ENCODE data around the gene UCP1.

UCP1 gene, protein sequence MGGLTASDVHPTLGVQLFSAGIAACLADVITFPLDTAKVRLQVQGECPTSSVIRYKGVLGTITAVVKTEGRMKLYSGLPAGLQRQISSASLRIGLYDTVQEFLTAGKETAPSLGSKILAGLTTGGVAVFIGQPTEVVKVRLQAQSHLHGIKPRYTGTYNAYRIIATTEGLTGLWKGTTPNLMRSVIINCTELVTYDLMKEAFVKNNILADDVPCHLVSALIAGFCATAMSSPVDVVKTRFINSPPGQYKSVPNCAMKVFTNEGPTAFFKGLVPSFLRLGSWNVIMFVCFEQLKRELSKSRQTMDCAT

DNA sequence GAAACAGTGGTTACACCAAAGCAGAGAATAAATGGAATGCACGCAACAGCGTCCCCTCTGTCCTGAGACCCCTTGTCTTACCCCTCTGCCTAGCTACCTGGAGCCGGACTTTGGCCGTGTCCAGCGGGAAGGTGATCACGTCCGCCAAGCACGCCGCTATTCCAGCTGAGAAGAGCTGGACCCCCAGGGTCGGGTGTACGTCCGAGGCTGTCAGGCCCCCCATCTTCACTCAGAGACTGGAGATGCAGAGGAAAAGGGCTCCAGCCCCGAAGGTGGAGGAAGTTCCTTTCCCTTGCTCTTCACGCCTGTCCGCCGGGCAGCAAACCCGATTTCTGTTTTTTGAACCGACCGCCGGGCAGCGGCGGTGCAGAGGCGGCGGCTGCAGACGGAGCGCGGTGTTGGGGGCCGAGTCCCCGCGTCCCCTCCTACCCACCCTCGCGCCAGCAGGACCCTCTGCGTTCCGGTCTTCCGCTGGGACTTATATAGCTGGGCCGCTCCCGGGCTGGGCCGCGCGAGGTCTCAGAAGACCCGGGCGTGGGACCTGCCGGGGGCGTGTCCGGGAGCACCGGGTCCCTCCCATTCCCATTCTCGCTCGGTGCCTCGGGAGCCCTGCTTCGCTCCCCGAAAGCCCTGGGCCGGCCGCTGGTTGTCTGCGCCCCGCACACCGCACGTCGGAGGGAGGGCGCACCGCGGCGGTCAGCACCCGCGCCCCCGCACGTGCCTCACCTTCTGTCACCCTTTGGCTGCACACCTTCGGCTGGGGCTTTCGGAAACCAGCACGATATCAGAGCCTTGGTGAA lies at the start of gene UCP1:
UCP1 (minus strand) TSS at position 455 of the 800 bp plus-strand sequence; CDS start at position 223, 232 bp downstream.
- TF ChIP-seq, protein P1, sequence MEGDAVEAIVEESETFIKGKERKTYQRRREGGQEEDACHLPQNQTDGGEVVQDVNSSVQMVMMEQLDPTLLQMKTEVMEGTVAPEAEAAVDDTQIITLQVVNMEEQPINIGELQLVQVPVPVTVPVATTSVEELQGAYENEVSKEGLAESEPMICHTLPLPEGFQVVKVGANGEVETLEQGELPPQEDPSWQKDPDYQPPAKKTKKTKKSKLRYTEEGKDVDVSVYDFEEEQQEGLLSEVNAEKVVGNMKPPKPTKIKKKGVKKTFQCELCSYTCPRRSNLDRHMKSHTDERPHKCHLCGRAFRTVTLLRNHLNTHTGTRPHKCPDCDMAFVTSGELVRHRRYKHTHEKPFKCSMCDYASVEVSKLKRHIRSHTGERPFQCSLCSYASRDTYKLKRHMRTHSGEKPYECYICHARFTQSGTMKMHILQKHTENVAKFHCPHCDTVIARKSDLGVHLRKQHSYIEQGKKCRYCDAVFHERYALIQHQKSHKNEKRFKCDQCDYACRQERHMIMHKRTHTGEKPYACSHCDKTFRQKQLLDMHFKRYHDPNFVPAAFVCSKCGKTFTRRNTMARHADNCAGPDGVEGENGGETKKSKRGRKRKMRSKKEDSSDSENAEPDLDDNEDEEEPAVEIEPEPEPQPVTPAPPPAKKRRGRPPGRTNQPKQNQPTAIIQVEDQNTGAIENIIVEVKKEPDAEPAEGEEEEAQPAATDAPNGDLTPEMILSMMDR (IDR thresholded peaks at IDR 0.05) = no peak

DNA sequence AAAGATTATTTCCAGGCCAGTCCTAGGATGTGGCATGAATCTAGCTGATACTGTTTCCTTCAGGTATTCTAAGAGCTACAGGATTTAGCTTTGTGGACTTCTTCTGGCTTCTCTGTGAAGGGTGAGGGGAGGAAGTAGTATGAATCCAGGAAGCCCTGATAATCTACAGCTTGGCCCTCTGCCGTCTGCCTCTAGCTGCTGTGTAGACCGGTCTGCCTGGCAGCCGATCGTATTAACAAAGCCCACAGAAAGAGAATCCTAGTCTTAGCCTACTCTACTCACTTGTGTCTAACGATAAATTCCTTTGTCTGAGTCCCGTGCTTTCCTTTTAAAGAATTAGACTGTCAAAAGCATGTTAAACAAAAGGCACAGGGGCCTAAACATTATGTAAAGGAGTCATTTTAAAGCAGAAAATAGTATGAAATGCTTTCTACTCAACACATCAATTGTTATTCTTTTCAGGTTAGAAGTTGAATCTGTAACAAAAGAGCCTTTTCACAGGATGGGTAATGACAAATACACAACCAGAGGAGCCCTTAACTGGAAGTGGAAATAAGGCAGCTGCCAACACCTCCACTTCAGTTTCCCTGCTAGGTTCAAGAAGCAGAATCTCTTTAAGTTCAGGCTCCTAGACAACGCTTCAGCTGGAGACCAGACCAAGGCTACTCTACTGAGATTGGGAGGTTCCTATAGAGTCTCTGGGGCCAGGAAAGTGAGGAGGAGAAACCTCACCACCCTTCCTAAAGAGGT lies 48.9 kb upstream of the UCP1 start:
- TF ChIP-seq, protein P1 (IDR thresholded peaks at IDR 0.05) = no peak

GRCh38 chr4:140615451-140615850 lies 46.7 kb upstream of the UCP1 start:
- TF ChIP-seq, protein P1 (IDR thresholded peaks at IDR 0.05) = no peak

DNA sequence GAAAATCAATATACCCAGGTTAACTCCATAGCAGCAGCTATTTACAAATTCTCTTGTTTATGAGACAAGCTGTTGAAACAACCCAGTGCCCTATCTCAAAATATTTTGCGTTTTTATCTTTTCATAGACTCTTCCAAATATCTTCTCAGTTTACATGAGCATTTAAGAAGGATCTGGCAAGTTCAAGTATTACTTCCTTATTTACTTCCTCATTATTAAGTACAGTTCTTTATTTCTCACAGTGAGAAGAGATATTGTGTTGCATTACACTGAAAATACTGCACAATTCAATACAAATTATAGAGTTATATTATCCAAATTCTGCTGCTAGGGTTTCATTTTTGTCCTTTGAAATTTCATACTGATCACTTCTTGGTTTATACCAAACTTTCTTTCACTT lies 43.6 kb upstream of the UCP1 start:
- TF ChIP-seq, protein P1 (IDR thresholded peaks at IDR 0.05) = no peak

DNA sequence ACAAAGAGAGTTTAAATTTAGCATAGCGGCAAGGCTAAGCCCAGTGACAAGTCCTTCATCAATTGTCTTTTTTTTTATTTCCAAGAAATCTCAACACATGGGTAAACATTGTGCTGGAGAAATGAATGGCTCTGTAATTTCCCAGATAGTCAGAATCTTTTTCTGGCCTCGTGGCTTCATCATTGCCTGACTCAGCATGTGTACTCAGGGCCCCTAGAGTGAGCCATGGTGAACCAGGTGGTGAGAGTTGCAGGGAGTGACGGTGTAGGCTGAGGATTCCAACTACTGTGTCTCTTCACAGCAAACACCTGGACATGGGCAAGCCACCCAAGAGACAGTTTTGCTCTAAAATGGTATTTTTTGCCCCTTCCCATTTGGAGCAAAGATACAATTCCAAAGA lies 43.1 kb upstream of the UCP1 start:
- TF ChIP-seq, protein P1 (IDR thresholded peaks at IDR 0.05) = no peak

DNA sequence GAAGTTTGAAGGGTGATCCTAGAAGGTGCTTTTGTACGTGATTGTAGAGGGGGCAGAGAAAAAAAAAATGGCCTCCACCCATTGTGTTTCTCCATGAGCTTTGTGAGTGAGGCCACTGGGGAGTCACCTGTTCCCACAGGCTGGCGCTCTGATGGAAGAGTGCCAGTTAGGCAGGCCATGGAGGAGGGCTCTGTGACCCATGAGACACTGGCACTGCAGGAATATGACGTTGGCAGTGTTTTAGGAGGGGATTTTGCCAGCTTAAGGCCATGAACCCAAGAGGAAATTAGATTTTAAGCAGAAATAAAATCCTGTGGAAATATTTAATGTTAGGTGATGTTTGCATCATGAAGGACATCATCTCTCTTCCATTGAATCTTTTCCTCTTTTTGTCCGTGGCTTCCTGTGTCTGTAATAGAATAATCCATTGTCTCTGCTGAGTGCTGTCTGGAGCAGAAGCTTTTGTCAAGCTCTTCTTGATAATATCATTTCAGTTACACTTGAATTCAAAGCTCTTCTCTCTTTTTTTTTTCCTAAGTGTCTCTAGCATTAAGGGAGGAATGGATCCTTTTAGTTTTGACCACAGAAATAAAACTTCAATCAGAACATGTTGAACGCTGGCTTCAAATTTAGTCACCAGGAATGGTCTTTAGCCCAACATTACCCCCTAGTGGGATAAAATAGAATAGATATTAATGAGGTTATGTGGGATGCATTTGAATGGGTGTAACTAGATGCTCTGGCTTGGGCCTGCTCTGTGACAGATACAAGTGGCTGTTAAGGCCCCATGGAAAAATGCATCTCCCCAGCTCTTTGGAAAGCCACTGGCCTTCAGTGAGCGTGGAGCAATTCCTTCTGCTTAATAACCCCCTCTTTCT lies 41.0 kb upstream of the UCP1 start:
- TF ChIP-seq, protein P1 (IDR thresholded peaks at IDR 0.05) = peak; percentile 51

DNA sequence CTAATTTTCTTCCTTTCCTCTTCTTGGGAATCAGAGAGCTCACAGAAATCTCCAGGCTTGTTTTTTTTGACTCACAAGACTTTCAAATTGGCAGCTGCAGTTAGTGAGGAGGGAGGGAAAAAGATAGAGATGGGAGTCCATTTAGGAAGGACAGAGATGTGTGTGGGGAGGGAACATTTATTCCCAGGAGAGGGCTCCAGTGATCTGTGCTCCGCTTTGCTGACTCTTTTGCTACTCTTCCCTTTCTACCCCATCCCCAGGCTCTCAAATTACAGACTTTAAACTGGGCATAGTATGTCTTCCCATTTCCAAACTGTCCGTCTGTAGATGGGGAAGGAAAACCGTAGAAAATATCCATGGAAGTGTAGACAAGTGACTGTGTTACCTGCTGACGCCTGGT lies 39.1 kb upstream of the UCP1 start:
- TF ChIP-seq, protein P1 (IDR thresholded peaks at IDR 0.05) = no peak
